ENCODE results near the gene CASKIN1.

CASKIN1 gene

DNA sequence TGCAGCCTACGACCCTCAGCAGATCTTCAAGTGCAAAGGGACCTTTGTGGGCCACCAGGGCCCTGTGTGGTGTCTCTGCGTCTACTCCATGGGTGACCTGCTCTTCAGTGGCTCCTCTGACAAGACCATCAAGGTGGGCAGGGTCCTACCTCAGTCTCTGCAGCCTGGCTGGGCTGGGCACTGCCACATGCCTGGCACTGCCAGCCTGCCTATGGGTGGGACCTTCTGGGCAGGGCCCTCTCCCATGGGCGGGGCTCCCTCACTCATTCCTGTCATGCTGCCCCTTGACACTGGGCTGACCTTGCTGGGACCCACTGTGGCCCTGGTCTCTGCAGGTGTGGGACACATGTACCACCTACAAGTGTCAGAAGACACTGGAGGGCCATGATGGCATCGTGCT is 22.5 kb downstream of the CASKIN1 start:
- FAIRE-seq = no peak

DNA sequence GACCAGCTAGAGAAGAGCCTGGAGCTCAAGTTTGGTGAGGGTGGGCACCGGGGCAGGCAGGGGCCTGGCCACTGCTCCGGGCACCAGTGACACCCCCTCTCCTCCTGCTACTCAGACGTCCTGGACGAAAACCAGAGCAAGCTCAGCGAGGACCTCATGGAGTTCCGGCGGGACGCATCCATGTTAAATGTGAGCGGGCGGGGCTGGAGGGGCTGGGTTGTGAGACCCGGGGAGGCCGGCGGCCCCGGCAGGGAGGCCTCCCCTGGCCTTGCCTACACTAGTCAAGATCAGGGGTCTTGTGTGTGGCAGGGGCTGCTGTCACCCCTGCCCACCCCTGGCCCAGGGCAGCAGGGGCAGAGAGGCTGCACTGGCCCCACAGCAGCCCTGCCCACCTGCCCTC is 23.0 kb downstream of the CASKIN1 start:
- FAIRE-seq = no peak

DNA sequence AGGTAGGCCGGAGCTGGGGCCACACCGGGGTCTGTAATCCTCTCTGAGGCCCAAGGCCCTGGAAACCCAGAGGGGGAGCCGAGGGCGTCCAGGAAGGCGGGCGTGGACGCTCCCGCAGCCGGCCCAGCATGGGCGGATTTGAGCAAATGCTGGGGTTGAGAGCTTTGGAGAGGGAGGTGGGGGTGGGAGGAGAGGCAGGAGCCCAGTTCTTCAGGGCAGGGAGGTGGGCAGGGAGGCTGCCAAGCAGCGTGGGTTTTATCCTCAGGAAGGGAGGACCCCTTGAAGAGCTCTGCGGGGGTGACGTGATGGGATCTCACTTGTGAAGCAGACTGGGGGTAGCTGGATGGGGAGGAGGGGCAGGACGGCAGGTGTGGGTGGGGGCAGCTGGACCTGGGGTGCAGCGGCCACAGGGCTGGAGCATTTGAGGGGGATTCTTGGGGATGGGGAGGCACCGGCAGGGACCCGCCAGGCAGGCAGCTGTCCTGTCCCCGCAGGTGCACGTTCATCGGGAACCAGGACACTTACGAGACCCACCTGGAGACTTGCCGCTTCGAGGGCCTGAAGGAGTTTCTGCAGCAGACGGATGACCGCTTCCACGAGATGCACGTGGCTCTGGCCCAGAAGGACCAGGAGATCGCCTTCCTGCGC is 23.6 kb downstream of the CASKIN1 start:
- no peak for FAIRE-seq

DNA sequence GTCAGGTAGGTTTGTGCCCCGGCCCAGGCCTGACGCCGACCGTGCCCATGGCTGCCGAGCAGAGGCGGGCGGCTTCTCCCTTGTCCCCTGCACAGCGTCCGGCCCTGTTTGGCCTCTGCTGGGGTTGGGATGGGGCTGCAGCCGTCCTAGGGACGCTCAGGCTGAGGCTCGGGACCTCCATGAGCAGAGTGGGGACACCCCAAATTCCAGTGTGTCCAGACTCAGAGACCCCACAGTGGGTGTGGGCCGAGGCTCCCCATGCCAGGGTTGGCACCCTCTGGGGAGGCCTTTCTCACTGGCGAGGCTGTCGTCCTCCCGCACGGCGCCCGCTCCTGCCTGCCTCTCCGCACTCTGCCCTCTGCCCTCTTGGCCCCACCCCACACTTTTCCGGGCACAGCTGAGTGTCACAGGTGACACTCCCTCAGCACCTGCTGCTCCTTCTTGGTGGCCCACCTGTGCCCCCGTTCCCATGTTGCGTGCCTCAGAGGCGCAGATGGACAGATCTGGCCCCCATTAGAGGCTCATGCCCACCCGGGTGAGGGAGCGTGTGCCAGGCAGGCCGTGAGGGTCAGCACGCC is 24.7 kb downstream of the CASKIN1 start:
- no peak for FAIRE-seq

DNA sequence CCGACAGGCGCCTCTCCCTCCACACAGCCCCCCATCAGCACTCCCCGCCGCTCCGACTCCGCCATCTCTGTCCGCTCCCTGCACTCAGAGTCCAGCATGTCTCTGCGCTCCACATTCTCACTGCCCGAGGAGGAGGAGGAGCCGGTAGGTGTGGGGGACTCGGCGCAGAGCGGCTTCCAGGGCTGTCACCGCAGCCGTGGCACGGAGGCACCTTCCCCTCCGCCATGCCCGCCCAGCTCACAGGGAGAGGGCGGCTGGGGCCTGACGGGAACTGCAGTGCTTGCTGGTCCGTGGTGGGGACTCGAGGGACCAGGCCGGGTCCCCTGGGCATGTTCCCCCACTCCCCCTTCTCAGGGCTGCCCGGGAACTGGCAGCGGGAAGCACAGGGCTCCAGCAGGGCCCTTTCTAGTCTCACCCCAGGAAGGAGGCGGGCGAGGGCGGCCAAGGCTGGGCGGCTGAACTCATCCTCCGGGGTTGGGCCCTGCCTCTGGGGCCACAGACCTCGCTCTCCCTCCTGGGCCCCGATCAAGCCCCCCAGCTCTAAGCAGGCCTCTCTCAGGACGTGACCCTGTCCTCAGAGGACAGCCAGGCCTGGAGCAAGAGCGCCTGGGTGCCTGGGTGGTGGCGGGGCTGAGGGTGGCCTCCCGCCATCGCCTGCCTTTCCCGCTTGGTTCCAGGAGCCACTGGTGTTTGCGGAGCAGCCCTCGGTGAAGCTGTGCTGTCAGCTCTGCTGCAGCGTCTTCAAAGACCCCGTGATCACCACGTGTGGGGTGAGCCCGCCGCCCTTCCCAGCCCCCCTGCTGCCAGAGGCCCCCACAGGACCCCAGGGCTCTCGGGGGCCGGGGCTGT is 25.6 kb downstream of the CASKIN1 start:
- no peak for FAIRE-seq

DNA sequence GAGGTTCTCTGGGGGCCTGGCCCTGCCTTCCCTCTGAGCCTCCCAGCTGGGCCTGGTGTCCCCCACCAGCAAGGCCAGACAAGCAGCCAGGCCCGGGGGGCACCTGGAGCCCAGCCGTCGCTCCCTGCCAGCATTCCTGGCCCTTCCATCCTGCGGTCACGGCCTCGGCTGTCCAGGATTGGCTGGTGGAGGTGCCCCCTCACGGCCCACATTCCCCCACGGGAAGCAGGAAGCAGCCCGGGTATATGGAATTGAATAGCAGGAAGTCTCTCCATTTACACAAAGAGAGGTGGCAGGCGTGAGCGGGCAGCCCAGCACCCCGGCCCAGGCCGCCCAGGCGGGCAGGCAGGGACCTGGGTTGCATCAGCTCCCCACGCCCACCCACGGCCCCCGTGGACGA is 26.3 kb downstream of the CASKIN1 start:
- FAIRE-seq = no peak

DNA sequence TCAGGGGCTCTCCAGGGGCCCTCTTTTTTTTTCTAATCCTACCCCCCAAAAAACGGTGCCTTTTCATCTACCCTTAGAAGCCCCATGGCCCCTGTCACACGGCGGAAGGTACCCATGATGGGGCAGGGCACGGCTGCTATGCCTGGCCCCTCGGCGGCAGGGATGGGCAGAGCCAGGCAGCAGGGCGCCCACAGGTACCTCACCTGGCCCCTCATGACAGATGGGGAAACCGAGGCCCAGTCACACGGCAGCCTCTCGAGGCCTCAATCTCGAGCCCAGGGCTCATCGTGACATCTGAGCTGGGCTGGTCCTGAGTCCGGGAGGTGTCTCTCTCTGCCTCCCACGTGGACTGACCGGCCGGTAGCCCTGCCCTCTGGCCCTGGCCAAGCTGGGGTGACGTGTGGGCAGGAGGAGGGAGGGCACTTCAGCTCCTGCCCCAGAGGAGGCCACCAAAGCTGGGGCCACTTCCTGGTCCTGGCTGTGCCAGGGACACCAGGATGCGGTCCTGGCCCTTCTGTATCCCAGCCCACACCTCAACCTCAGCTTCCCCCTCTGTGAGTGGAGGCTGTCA is 29.3 kb downstream of the CASKIN1 start:
- FAIRE-seq = no peak

DNA sequence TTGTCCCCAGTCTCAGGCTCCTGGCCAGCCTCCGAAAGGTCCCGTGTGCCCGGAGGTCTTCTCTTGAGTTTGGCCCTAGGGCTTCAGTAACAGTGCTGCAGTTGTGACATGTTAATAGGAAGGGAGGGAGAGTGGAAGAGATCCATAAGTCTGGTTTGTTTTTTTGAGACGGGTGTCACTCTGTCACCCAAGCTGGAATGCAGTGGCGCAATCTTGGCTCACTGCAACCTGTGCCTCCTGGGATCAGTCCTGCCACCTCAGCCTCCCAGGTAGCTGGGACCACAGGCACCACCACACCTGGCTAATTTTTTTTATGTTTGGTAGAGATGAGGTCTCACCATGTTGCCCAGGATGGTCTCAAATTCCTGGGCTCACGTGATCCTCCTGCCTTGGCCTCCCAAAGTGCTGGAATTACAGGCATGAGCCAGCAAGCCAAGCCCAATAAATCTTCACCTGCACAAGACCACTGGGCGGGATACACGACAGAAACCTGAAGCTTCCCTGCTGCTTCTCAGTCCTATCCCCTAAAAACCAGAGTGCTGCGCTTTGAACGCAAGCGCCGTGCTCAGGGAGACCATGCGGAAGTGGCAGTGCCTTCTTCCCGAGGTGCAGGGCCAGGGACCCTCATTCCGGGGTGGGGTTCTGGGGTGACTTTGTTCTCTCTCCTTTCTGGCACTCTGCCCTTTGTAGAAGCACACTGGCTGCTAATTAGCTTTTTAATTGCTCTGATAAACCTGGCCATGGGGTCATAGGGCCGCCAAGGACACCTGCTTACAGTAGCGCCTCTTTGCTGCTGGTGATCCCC is 29.9 kb downstream of the CASKIN1 start:
- no peak for FAIRE-seq

DNA sequence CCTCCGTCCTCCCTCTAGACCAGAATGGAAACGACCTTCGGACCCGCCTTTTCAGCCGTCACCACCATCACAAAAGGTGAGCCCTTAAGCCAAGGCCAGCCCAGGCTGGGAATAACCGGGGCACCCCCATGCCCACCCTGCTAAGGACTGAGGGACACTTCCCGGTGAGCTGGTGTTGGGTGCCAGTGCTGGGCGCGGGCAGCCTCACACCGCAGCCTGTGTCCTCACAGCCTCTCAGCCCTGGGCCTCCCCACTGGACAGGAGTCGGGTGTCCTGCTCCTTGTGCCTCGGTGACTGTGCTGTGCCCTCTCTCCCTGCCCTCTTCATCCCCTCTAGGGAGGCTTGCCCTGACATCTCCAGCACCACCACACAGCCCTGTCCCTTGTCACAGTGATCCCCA is 30.5 kb downstream of the CASKIN1 start:
- FAIRE-seq = no peak

DNA sequence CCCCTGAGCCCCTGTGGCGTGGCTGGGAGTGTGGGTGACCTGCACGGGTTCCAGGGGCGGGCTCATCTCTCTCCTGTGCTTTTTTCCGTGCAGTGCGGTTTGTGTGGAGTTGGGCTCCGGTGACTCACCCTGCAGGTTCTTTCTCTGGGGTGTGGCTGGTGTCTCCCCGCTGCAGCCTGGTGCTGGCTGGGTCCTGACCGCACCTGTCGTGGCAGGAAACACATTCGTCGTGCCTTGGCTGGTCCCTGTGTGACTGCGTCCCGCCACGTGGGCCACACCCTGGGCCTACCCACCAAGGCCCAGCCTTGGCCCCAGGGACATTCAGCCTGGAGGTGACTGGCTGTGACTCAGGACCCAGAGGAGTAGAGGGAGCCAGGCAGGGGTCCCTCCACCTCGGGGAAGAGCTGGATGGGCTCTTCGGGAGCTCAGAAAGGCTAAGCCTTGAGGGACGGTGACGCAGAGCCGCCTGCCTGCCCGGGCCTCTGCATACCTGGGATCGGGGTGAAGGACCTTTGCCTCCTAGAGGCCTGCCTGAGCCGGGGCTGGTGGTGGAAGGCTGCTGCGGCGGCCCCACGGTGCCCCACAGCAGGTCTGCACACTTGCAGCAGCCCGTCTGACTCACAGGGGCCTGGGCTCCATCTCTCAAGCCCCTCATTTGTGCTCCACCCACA is 33.1 kb downstream of the CASKIN1 start:
- no peak for FAIRE-seq

DNA sequence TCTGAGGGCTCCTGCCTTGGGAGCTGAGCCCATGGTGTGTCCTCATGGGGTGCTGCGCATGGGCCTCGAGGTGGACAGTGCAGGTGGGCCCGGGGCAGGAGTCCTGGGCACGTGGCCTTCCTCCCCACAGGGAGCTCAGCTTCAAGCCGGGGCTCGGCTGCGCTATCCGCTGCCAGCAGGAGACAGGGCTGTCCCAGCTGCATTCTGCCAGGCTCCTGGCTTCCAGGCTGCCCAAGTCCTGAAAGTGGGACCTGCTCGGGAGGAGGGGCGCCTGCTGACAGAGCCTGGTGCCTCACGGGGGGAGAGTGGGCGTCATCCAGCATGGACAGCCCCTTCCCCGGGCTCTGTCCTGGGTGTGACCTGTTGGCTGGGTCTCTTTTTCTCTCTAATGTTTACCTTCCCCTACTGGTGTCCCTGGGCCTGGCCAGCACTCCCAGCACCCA is 33.7 kb downstream of the CASKIN1 start:
- no peak for FAIRE-seq

DNA sequence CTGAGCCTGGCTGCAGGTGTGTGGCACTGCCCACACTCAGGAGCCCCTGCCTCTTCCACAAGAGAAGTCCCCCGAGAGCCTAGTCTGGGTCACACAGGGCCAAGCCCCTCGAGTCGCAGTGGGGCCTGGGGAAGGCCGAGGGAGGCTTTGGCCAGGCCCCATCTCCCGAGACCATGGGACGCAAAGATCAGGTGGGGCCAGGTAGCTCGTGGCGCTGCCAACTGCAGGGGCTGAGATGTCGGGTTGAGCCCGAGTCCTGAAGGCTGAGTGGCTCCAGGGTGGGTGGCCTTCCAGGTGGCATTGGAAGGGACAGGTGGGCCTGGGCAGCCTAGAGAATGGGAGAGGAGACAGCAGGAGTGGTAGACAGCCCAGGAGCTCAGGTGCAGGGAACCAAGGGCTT is 34.5 kb downstream of the CASKIN1 start:
- FAIRE-seq = no peak

DNA sequence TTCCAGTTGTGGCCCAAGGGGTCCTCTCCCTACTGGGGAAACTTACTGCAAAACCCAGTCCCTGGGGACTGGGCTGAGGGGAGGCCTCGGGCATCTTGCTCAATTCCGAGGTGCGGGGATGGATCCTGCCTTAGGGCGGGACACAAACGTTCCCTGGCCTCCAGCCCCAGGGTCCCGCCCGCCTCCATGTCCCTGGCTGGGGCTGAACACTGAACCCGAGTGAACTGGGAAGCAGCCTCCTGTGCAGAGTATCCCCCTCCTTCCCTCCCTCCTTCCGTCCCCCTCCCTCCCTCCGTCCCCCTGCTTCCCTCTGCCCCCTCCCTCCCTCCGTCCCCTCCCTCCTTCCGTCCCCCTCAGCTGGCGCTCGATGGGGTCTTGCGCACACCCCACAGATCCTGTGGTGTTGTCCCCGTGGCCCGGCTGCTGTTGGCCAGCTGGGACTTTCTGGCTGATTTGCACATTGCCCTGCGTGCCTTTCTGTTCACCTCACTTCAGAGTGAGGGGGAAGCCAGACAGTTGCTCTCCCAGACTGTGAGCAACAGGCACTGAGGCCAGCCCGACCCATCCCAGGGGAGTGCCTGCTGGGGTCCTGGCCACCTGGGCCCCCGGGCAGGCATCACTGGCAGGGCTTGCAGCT is 35.4 kb downstream of the CASKIN1 start:
- FAIRE-seq = no peak

DNA sequence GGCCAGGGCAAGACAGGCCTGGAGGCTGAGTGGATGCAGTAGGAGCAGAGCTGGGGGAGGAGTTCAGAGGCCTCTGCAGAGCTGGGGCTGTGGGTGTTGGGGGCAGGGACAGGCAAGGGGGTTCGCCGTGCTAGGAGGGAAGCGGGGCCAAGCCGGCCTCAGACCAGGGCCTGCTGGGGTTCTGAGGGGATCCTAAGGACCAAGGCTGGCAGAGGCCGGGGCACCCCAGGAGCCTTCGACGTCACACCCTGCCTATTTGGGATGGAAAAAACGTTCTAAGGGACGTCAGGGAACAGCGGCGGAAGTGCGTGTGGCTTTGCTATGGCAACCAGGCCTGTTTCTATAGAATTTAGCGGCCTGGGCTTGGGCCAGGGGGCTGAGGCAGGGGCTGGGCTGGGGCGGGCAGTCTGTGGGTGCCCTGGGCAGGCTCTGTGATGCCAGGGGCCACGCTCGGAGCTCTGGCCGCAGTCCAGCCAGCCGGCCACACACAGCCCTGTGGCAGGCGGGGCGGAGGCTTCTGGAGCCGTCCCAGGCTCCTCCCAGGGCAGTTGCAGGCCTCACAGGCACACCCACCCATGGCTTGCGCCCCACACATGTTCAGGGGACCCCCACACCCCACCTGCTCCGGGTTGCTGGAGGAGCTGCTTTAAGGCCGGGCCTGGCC is 37.1 kb downstream of the CASKIN1 start:
- FAIRE-seq = no peak

DNA sequence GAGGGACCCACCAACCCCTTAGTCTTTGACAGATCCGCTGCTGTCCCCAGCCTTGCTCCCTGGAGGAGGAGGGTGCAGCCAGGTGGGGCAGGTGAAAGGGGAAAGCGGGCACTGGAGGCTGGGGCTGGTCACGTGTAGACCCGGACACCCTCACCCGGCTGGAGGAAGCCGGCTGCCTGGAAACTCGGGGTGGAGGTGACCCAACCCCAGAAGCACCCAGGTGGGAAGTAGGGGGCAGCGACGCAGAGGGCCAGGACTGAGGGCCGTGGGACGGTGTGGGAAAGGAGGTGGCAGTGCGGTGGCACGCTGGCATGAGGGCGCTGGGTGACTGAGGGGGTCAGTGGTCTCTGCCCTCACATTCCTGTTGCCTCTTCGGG is 38.2 kb downstream of the CASKIN1 start:
- FAIRE-seq = no peak

DNA sequence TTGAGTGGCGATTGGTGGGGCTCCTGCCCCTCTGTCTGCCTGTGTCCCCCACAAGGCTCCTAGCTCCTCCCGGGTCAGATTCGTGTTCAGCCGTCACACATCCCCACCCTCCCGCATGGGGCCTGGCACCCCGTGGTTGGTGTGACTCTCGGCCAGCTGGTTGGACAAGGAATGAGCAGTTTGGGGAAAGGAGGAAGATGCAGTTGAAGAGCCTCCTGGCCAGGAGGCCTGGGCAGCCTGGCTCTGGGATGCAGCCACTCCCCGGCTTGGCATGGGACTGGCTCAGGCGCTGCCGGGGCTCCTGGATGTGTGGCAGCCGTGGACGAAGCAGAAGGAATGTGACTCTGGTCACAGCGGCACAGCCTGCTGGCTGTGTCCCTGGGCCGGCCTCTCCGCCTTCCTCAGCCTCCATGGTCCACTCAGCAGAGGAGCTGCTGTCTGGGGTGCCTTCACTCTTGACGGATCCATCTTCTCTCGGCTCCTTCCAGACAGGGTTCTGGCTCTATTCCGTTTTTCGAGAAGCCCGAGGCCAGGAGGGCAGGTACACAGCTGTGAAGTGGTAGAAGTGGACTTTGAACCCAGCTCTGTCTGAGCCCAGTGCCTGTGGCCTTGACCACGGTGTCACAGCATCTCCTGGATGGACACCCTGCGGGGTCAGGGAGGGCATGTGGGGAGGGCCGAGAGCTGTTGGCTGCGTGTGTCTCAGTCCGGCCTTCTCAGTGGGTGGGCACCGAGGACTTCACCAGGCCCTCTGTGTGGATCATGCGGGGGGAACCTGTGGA is 38.7 kb downstream of the CASKIN1 start:
- FAIRE-seq = no peak

DNA sequence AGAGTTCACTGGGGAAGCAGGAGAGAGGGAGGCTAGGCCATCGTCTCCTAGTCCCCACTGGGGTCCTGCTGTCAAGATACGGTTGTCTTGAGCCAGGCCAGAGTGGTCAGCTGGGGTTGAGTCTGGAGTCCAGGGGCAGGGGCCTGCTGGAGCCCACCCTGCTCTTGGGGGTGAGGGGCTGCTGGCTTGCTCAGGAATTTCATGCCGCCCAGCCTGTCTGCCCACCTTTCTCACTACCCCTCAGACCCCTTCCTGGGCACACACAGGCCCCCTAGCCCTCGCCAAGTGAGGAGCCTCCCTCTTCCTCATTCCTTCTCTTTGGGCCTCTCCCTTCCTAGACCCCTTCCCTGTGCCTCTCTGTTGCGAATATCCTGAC is 39.6 kb downstream of the CASKIN1 start:
- no peak for FAIRE-seq

DNA sequence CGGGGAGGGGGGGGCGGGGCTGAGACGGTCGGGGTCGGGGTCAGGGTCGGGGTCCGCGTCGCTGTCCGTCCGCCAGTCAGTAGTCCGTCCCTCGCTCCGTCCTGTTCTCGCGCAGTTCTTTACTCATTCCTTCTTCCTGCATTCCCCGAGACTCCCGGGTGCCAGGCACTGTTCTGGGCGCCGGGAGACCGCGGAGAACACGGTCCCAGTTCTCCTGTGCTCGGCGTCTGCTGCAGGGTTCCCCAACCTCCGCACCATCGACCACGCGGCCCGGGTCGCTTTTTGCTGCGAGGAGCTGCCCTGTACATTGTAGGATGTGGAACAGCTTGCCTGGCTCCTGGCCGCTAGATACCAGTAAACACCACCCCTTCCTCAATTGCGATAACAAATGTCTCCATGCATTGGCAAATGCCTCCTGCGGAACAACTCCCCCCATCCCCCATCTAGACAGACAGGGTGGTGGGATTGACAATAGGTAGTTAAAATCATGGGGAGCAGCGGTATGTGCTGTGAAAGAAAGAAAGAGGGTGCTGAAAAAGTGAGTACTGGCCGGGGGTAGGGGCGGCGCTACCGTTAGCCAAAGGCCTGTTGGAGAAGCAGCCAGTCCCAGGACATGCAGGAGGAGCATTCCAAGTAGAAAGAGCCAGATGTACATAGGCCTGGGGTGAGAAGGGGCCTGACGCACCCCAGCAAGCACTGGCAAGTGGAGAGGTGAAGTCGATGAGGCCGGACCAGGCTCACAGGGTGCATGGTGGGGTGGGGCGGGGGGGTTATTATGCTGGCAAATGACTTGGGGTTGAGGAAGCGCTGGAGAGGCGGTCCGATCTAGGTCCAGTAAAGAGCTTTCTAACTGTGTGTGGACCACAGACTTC is 40.2 kb downstream of the CASKIN1 start:
- no peak for FAIRE-seq

All from colon (tissue), 2 donors.